ENCODE measurements around the gene ELK4. TPM values are rescaled to one million over a fixed set of nuclear protein-coding genes. Genes with fewer than 3 reads are reported as not detected.

ELK4 gene
- total and polyA plus RNA-seq, 2 donors (not counting 1 experiment from before 2014, with no cell fraction given): 11.7 to 11.8 TPM

DNA sequence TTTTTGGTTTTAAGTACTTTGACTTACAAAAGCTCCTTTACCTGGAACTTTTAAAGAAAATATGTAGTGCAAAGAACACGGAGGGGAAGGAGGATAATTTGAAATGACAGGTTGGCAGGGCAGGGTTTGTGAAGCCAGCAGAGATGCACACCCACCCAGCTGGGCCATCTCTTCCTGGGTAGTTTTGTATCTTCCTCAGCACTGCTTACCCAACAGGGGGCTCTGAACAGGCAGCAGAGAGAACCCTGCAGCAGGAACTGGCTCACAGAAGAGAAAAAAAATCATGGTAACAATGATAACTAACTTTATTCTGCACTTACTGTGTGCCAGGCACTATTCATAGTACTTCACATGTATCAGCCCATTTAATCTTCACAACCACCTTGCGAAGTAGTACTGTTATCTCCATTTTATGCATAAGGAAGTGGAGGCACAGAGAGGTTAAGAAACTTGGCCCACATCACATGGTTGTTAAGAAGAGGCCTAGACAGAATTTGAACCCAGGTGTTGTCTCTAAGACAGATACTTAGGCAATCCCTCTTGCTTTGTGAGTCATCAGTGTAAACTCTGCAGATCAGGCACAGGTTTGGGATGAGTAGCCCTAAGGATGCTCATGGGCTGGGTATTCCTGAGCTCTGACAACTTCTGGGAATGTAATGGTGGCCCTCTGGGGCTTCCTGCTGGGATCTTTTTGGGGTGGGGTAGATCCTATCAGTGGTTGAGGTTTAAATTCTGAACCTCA is 60.8 kb downstream of the ELK4 start:
- no peak for TF ChIP-seq EZH2 (IDR thresholded peaks at IDR 0.05; ENCODE audit: low read length, missing control alignments)
- TF ChIP-seq, protein P1, sequence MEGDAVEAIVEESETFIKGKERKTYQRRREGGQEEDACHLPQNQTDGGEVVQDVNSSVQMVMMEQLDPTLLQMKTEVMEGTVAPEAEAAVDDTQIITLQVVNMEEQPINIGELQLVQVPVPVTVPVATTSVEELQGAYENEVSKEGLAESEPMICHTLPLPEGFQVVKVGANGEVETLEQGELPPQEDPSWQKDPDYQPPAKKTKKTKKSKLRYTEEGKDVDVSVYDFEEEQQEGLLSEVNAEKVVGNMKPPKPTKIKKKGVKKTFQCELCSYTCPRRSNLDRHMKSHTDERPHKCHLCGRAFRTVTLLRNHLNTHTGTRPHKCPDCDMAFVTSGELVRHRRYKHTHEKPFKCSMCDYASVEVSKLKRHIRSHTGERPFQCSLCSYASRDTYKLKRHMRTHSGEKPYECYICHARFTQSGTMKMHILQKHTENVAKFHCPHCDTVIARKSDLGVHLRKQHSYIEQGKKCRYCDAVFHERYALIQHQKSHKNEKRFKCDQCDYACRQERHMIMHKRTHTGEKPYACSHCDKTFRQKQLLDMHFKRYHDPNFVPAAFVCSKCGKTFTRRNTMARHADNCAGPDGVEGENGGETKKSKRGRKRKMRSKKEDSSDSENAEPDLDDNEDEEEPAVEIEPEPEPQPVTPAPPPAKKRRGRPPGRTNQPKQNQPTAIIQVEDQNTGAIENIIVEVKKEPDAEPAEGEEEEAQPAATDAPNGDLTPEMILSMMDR (conservative IDR thresholded peaks at IDR 0.05 in 1 of 2, IDR thresholded peaks at IDR 0.05 in 1 of 2; ENCODE audit: low read depth in 1 of 2, low read length in 2 of 2): no peak
- Histone ChIP-seq H3K27ac (ENCODE audit: insufficient read depth, low read length) (no peak overlapping the region), H3K4me2 (ENCODE audit: extremely low read depth, insufficient read depth, low read length) (no peak overlapping the region), H3K4me3 (replicated peaks in 1 of 4; ENCODE audit: control extremely low read depth in 1 of 4, insufficient read depth in 1 of 4, low read depth in 3 of 4, low read length in 4 of 4) (no peak overlapping the region), H3K79me2 (ENCODE audit: control insufficient read depth, insufficient read depth, low read length) (no peaks in the 10 kb centered on the region), H4K20me1 (ENCODE audit: control insufficient read depth, extremely low read depth, insufficient read depth, low read length) (no peaks in the 10 kb centered on the region), H3K36me3 (ENCODE audit: control insufficient read depth, insufficient read depth, low read length) (no peaks in the 10 kb centered on the region), H3K4me1 (ENCODE audit: control insufficient read depth, extremely low read depth, insufficient read depth, low read length) (no peaks in the 10 kb centered on the region), H3K27me3 (ENCODE audit: control insufficient read depth, insufficient read depth, low read length) (peaks cover 47% of the 10 kb centered on the region), H3K9ac (ENCODE audit: insufficient read depth, low read length) (no peak overlapping the region), H3K9me3 (ENCODE audit: control insufficient read depth, insufficient read depth, low read depth, low read length) (no peaks in the 10 kb centered on the region), H2AFZ (ENCODE audit: low read length) (no peak overlapping the region)
- no peak for DNase-seq (ENCODE audit: low read depth in 2 of 2)

DNA sequence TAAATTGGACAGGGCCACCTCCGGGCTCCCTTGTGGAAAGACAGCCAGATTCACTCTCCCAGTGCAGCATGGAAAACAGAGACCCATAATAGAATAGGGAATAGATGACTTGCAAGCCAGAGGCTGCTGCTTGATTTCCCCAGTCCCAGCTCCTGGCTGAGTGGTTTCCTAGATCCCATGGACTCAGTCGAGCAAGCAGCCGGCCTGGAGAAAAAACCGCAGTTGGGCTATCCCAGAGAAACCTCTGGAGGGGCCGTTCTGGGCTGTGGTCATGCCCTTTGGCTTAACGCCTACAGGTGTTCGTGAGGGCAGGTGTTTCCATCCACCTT is 61.7 kb downstream of the ELK4 start:
- Histone ChIP-seq H3K9me3 (ENCODE audit: control insufficient read depth, insufficient read depth, low read depth, low read length) (no peaks in the 10 kb centered on the region), H3K79me2 (ENCODE audit: control insufficient read depth, insufficient read depth, low read length) (no peaks in the 10 kb centered on the region), H3K27me3 (ENCODE audit: control insufficient read depth, insufficient read depth, low read length) (peaks cover 47% of the 10 kb centered on the region), H3K4me3 (replicated peaks in 1 of 4; ENCODE audit: control extremely low read depth in 1 of 4, insufficient read depth in 1 of 4, low read depth in 3 of 4, low read length in 4 of 4) (no peak overlapping the region), H4K20me1 (ENCODE audit: control insufficient read depth, extremely low read depth, insufficient read depth, low read length) (no peaks in the 10 kb centered on the region), H3K9ac (ENCODE audit: insufficient read depth, low read length) (no peak overlapping the region), H3K27ac (ENCODE audit: insufficient read depth, low read length) (no peak overlapping the region), H2AFZ (ENCODE audit: low read length) (no peak overlapping the region), H3K4me1 (ENCODE audit: control insufficient read depth, extremely low read depth, insufficient read depth, low read length) (no peaks in the 10 kb centered on the region), H3K36me3 (ENCODE audit: control insufficient read depth, insufficient read depth, low read length) (no peaks in the 10 kb centered on the region), H3K4me2 (ENCODE audit: extremely low read depth, insufficient read depth, low read length) (no peak overlapping the region)
- no peak for DNase-seq (ENCODE audit: low read depth in 2 of 2)
- no peak for TF ChIP-seq EZH2 (IDR thresholded peaks at IDR 0.05; ENCODE audit: low read length, missing control alignments)
- TF ChIP-seq, protein P1 (conservative IDR thresholded peaks at IDR 0.05 in 1 of 2, IDR thresholded peaks at IDR 0.05 in 1 of 2; ENCODE audit: low read depth in 1 of 2, low read length in 2 of 2): no peak

DNA sequence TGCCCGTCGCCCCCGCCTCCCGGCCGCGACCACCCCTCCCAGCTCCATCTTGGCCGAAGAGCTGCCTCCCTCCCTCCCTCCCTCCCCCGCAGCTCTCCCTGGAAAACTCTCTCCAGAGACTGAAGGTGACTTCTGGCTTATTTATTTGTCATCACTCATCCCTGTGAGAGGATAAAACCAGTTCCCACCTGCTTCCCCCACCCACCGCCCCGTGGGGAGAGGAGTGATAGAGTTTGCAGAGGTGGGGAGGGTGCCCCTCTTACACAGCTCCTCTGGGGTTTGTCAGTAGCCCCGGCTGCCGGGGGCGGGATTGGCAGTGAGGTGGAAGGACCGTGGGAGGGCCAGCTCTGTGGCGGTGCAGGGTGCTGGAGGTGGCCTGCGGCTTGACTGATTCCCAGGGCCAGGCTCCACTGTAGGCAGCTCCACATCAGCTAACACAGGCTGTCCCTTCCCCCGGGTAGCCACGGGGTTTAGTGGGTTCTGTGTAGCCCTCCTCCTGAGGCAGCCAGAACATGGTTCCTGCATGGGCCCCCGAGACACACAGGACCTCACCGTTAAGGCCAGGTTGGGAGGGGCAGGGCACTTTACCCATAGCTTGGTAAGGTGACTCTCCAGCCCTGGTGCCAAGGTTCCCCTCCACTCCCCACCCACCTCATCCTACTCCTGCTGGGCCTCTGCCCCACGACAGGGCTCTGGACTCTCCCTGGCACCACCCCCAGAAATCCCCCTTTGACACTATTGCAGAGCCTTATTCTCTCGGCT is 62.2 kb downstream of the ELK4 start:
- no peaks in the 10 kb centered on the region for H3K9me3 ChIP-seq (ENCODE audit: control insufficient read depth, insufficient read depth, low read depth, low read length)
- no peak overlapping the region for H3K4me2 ChIP-seq (ENCODE audit: extremely low read depth, insufficient read depth, low read length)
- no peaks in the 10 kb centered on the region for H3K36me3 ChIP-seq (ENCODE audit: control insufficient read depth, insufficient read depth, low read length)
- H2AFZ ChIP-seq (ENCODE audit: low read length): no peak overlapping the region
- H3K4me1 ChIP-seq (ENCODE audit: control insufficient read depth, extremely low read depth, insufficient read depth, low read length): no peaks in the 10 kb centered on the region
- DNase-seq (ENCODE audit: low read depth in 2 of 2): no peak
- H3K79me2 ChIP-seq (ENCODE audit: control insufficient read depth, insufficient read depth, low read length): no peaks in the 10 kb centered on the region
- H4K20me1 ChIP-seq (ENCODE audit: control insufficient read depth, extremely low read depth, insufficient read depth, low read length): no peaks in the 10 kb centered on the region
- H3K9ac ChIP-seq (ENCODE audit: insufficient read depth, low read length): no peak overlapping the region
- TF ChIP-seq, protein P1 (conservative IDR thresholded peaks at IDR 0.05 in 1 of 2, IDR thresholded peaks at IDR 0.05 in 1 of 2; ENCODE audit: low read depth in 1 of 2, low read length in 2 of 2): no peak
- TF ChIP-seq EZH2 (IDR thresholded peaks at IDR 0.05; ENCODE audit: low read length, missing control alignments): peak; percentile 24
- H3K27ac ChIP-seq (ENCODE audit: insufficient read depth, low read length): no peak overlapping the region
- H3K4me3 ChIP-seq (replicated peaks in 1 of 4; ENCODE audit: control extremely low read depth in 1 of 4, insufficient read depth in 1 of 4, low read depth in 3 of 4, low read length in 4 of 4): no peak overlapping the region
- H3K27me3 ChIP-seq (ENCODE audit: control insufficient read depth, insufficient read depth, low read length): peaks cover 47% of the 10 kb centered on the region
